ENCODE results near the gene RAP1GDS1.
A peak's percentile ranks its signal among the peaks of the same experiment; 100 is the strongest.
"Not testable (repeated sequence)": the region's sequence is repeated elsewhere in the genome, so short reads cannot be mapped to it uniquely, and the experiment has no call there.

RAP1GDS1 gene

DNA sequence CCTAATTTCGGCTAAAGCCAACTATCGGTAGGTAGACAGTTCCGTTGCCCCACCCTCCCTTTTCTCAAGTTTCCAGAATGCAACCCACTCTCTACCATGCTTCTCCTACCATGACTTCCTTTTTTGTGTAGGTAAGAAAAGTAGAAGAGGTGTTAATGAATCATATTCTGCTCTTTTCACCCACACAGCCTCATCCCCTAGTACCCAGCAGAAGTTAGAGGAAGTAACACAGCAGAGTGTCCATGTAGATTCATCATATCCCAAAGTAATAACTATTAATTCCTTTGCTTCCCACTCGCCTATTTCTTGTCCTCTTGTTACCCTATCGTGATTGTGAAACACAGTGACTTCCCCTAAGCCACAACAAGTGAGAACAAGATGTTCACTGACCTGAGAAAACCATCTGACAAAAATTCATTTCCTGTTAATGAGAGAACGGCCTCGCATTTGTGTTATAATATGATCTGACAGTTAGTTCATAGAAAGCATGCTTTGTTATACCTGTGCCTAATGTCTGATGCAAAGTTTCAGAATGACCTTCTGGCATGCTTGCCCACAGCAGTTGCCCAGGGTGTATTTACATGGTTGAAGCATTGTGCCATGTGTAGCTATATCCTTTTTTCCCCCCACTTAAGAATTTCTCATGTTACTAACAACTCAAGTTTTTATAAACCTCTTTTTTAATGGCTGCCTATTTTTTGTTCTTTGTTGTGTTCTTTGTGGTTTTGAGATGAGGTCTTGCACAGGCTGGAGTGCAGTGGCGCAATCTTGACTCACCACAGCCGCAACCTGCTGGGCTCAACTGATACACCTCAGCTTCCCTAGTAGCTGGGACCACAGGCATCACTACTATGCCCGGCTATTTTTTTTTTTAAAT is 185.6 kb downstream of the RAP1GDS1 start:
- DNase-seq: peak; percentile 52

DNA sequence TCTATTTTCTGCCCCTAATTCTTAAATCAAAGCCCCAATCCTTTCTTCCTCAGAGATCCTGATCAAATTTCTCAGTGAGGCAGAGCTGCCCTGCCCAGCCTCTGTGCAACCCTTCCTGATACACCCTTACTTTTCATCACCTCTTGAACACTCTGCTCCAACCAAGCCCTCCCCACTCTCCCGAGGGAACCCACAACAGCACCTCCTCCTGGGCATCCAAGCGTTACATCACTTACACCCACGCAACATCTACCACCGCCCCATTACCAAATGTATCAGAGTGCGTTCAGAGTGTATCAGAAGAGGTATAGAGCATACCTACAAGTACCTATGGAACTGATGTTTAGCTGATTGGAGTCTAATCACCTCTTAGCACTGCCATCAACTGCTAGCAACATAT is 186.5 kb downstream of the RAP1GDS1 start:
- DNase-seq: no peak

DNA sequence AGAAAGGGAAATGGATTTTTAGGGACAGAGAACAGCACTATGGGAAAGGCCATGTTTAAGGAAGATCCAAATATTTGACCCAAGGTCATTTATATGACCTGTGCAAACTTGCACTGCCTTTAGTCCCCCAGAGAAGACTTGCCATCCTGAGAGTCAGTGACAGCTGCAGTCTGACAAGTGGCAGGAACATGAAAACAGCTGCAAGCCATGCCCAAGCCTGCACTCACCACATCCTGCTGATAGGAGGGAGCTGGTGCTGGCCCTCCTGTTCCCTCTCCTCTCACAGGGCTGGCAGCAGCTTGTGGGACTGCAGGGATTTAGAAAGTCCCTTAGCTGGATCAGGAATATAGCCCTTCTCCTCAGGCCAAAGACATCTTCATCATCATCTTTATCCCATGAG is 187.7 kb downstream of the RAP1GDS1 start:
- no peak for DNase-seq

DNA sequence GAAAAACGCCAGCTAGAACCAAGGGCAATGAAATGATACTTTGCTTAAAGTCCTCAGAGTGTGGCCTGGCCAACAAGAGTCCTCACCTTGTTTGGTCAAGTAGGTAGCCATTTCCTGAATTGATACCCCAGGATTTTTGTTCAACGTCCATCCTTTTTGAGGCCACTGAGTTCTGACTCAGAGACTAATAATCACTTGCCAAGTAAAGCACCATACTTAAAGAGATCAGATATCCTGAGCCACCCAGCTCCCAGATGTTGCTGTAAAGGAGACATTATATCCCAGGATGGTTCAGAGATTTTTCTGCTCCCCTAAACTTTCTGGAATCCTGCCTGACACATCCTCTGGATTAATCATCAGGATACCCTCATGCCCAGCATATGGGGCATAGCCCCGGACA is 190.9 kb downstream of the RAP1GDS1 start:
- DNase-seq: no peak

DNA sequence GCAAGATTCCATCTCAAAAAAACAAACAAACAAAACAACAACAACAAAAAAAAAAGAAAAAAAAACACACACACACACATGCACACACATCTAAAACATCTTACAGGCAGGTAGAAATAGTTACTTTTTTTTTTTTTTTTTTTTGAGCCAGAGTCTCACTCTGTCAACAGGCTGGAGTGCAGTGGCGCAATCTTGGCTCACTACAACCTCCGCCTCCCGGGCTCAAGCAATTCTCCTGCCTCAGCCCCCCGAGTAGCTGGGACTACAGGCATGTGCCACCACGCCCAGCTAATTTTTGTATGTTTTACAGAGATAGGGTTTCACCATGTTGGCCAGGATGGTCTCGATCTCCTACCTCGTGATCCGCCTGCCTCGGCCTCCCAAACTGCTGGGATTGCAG is 196.2 kb downstream of the RAP1GDS1 start:
- not testable (repeated sequence) for DNase-seq

DNA sequence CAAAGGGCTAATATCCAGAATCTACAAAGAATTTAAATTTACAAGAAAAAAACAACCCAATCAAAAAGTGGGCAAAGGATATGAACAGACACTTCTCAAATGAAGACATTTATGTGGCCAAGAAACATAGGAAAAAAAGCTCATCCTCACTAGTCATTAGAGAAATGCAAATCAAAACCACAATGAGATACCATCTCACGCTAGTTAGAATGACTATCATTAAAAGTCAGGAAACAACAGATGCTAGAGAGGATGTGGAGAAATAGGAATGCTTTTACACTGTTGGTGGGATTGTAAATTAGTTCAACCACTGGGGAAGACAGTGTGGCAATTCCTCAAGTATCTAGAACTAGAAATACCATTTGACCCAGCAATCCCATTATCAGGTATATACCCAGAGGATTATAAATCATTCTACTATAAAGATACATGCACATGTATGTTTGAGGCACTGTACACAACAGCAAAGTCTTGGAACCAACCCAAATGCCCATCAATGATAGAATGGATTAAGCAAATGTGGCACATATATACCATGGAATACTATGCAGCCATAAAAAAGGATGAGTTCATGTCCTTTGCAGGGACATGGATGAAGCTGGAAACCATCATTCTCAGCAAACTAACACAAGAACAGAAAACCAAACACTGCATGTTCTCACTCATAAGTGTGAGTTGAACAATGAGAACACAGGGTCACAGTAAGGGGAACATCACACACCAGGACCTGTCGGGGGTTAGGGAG is 200.1 kb downstream of the RAP1GDS1 start:
- DNase-seq: not testable (repeated sequence)

DNA sequence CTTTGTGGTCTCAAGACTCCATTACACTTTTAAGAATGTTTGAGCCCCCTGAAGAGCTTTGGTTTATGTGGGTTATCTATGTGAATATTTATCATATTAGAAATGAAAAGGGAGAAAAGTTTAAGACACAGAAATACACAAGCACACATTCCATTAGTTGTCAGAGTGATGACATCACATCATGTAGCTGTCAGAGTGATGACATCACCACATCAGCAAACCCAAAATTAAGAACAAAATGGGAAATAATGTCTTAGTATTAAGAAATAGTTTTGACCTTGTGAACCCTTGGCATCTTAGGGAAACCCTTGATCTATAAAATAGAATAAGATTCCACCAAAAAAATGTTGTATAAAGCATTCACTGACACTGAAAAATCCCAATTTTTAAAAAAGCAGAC is 201.3 kb downstream of the RAP1GDS1 start:
- DNase-seq: no peak

DNA sequence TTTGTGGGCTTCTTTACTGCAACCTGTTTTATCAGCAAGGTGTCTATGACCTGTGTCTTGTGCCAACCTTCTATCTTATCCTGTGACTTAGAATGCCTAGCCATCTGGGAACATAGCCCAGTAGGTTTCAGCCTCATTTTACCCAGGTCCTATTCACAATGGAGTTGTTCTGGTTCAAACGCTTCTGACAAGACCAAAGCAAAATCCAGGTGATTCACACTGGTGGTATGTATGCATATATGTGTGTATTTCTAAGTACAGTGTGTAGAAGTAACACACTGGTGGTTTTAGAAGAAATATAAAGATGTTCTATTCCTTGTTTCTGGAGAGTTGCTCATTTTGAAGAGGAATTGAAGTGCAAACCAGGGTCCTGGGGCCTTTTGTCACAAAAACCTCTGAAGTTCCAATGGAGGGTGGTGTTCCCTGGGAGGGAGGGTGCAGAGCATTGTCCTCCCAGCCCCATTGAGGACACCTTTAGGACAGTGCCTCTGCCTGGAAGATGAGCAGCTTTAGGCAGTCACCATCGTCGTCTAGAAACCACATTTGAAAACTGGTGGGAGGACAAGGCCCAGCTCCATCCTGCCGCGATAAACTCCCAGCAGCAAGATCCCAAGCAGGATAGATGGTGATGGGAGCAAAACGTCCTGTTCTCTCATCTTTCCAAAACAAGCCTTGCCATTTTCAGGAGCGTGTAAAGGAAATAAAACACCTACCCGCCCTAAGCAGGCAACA is 205.8 kb downstream of the RAP1GDS1 start:
- DNase-seq: no peak

DNA sequence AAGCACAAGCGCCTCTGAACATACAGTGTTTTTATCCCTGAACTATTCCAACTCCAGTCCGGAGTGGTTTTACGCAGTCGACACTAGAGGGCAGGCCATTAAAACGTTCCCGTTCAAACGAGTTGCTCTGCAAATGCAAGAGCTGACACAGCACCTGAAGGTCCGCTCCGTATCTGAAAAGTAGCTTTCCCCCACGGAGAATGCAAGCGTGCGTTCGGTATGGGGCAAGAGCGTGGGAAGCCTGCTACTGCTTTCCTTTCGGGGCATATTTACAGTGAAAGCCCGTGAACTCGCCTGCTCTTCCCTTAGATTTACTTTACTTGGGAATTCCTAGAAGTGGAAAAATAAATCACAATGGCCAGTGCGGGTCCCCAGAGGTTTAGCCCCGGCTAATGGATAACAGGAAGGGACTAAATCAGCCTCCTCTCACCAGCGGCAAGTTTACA is 206.5 kb downstream of the RAP1GDS1 start:
- peak; percentile 82 for DNase-seq

DNA sequence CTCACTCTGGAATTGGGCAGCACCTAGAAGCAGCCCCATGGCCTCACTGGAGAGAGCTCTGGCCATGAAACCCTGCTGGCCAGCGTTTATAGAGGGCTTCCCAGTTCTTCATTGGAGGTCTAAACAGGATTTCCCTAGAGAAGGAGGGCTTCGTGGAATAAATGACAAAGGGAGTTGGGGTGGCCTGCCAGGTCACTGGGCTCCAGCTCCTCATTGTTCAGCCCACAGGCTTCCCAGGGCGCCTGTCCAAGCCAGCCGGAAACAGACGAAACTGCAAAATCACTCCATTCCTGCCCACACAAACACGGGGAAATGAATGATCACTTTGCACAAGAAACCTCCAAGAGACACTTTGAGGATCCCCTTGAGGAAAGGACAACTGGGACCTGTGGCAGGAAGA is 207.5 kb downstream of the RAP1GDS1 start:
- peak; percentile 30 for DNase-seq

DNA sequence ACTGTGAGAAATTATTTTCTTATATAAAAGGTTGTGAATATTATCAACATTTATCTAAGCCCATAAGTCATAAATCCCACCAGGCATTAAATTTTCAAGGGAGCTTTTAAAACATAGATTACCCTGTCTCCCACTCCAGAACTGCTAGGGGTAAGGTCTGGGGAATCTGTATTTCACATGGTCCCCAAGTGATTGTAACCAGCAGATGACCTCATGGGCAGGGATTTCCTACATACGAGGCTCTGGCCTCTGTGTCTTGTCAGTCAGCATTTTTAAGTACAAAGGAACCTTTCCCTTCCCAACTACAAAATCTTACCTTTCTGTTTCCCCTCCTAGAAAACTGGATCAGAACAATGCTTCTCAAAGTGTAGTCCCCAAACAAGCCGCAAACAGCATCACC is 208.6 kb downstream of the RAP1GDS1 start:
- DNase-seq: no peak

DNA sequence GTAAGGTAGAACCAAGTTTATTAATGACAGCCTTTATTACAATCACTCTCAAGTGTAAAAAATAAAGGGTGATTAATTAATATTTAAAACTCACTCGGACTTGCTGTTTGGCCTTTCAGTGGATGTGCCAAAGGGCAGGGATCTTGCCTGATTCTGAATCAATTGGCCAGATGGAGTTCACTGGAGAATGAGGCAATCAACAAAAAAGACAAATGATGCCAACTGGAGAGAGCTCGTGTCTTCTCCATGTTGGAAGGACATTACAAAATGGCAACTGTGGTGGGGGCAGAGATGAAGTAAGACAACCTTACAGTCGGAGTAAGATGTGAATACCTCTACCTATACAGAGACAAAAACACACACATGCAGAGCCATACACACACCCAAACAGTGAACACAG is 209.2 kb downstream of the RAP1GDS1 start:
- DNase-seq: no peak

DNA sequence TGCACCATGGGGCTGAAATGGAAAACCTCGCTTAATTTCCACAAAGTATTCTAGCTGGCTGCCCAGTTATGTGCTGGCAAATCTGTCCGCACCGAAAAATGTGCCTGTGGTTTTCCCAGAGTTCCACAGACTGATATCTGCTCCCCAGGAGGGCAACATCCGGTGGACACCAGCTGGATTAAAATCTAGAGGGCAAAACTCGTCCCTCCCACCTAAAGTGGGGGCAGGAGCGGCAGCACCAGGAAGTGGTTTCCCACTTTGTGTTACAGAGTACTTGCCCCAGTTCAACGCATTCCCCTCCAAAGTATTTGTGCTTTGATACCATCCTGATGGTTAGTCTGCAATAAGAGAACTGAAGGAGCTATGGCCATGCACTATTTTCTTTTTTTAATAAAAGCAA is 209.6 kb downstream of the RAP1GDS1 start:
- no peak for DNase-seq

DNA sequence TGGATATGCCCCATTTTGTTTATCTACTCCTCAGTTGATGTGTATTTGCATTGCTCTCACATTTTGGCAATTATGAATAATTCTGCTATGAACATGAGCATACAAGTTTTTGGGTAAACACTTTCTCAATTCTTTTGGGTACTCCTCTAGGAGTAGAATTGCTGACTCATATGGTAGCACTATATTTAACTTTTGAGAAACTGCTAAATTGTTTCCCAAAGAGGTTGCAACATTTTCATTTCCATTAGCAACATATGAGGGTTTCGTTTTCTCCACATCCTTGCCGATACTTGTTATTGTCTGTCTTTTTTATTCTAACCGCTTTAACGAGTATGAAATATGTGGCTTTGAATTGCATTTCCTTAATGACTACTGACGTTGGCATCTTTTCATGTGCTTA is 211.9 kb downstream of the RAP1GDS1 start:
- DNase-seq: peak; percentile 34

DNA sequence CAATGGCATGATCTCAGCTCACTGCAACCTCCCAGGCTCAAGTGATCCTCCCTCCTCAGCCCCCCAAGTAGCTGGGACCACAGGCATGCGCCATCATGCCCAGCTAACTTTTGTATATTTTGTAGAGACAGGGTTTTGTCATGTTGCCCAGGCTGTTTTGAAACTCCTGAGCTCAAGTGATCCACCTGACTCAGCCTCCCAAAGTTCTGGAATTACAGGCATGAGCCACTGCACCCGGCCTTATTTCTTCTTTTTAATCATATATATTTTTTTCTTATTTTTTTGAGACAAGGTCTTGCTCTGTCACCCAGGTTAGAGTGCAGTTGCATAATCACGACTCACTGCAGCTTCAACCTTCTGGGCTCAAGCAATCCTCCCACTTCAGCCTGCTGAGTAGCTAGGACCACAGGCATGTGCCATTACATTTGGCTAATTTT is 213.2 kb downstream of the RAP1GDS1 start:
- peak; percentile 9 for DNase-seq

DNA sequence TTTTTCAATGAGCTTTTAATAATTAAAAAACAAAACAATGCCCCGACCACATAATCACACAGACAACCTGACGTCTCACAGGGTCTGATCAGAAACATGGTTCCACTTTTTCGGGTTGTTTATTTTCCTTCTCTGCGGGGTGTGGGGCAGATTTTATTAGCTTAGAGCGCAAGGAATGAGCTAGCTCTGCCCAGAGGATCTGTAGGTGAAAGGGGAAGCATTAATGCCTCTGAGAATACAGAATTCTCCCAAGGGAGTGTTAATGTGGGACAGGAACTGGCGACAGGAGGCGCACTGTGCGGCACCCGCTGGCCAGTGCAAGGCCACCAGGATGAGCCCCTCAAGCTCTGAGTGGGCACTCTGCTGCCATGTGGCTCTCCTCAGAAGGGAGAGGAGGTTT is 215.7 kb downstream of the RAP1GDS1 start:
- DNase-seq: no peak

DNA sequence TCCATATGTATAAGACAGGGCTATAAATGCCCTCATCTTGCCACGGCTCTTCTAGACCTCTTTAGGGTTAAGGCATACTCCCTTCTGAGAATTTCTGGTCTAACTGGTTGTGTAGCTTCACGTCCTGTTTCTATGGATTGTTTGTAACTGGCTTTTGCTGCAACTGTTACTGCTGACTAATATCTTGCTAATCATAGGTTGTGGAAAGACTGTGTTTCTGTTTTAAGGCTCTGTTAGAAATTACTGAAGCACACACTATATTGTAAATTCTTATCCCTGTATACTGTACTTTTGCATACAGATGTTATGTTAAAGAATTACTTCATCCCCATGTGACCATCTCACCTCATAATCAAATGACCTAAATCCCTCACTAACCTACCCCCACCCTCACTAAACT is 218.4 kb downstream of the RAP1GDS1 start:
- not testable (repeated sequence) for DNase-seq

DNA sequence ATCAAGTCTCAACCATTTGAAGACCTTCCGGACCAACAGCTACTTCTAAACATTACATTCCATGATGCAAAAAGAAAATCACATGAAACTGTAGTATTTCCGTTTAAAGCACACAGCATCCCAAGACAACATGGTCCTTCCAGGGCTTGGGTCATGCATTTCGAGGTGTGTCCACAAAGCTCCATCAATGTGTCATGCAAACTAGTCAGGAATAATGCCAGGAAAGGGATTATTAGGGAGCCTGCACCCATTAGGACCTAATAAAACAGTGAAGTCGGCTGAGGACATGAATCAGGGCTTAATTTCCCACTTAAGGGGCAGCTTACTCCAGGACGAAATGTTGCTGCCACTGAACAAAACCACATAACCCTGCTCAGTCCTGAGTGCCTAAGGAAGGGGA is 219.4 kb downstream of the RAP1GDS1 start:
- DNase-seq: no peak

DNA sequence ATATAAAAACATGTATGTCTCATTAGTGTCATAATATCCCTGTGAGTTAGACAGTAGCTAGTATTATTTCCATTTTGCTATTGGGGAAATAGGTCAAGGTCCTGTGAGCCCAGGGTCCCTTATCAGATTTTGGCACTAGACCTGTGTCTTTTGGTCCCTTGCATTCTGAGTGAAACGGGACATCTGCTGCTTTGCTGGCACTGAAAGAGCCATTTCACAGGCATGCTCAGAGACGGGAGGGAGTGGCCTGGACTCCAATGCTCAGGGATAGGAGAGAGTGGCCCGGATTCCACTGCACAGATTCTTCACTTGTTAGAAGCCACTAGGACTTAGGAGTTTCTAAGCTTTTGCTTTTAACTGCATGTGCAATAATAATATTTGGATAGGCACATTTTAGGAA is 220.0 kb downstream of the RAP1GDS1 start:
- no peak for DNase-seq

DNA sequence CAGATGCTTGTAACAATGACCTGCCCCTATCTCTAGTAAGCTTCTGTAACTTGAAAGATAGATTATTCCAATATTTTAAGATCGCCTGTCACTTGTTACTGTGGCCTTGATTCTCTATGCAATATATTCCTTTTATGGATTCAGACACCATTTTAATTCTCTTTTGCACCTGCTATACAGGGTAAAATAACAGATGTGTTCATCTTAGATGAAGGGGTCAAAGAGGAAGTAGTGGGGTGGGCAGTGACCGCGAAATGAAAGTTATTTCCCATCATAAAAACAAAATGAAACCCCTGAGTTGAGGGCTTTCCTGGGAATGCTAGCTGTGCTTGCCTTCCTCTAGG is 221.3 kb downstream of the RAP1GDS1 start:
- DNase-seq: no peak

DNA sequence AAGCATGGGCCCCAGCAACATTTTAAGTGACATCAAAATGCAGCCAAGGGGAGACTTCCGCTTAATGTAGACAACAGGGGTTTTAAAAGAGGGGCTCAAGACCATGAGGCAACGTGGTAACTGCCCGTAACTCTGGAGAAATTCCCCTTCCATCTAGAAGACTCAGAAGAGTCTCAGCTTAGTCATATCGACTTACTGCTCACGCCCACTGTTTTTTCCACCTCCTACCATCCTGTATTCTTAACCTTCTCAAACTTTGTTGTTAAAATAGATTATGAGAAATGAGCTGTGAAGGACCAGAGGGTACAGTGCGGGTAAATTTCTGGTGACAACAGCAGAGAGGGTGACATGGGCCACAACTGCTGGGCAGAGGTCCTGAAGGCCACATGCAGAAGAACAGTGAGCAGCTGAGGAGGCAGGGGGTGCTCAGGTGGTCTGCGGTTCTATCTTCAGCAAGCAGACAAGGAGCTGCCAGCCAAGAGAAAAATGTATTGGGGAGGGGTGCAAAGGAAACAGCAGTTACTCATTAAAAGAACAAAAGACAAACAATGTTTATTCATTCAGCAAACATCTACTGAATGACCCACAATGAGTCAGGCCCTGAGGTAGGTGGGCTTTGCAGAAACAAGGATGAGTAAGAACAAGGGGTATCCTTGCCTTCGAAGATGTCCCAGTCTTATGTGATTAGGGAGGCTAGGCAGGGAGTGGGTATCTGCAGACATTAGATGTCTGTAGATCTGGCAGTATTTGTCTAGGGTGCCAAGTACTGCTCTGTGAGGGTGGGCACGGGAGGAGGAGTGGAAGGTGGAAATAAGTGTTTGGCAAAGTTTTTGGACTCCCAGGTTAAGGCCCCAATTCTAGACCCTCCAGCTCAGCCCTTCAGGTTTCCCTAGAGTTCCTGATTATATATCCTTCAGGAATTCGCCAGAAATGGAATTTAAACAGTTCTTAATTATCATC is 221.9 kb downstream of the RAP1GDS1 start:
- no peak for DNase-seq

DNA sequence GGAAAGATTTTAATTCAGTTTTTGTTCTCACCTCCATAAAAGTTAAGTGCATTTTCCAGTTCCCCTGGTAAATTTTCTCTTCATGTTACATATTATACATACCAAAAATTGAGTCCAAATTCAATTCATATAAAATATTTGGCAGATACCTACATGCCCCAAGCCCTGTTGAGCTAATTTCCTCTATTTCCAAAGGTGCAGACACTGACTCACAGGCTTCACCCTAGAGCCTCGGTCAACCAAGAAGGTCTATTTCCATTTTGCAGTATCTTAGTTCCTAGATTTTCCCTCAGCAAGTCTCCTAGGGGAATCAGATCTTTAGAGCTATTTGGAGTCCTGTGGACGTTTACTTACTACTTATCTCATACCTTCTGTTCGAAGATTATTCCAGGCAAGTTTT is 222.8 kb downstream of the RAP1GDS1 start:
- DNase-seq: no peak
